ENCODE results near the gene TIMMDC1. TPM values are rescaled to one million over a fixed set of nuclear protein-coding genes. Genes with fewer than 3 reads are reported as not detected.

The TIMMDC1 gene
- total RNA-seq, 1 experiment from 2014 or later: 109 TPM

DNA sequence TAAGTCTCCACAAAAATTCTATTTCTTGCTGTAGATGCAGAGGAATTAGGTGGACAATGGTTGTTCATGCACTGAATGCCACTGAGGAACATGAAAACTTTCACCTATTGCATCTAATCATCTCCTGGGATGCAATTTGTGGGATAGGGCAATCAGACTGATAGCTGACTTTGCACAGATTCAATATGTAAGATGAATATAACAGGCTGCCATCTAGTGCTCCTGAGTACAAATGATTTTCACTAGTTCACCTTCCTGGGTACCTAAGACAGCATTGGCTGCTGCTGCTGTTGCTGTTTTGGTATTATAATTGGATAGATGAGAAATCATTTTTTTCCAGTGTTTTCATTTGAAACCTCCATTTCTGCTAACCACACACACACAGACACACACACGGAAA lies 19.7 kb downstream of the TIMMDC1 start:
- Mint-ChIP-seq H3K27ac (no peak overlapping the region), H3K4me1 (no peaks in the 10 kb centered on the region), H3K9me3 (peaks cover 6 to 17% of the 10 kb centered on the region in 2 experiments; a peak in 2 of 5 replicates), H3K4me3 (no peak overlapping the region), H3K36me3 (ENCODE audit: insufficient read depth in 1 of 3, low read depth in 3 of 3) (peaks cover 64 to 82% (median 81%) of the 10 kb centered on the region in 3 experiments), H3K27me3 (ENCODE audit: low read depth) (no peaks in the 10 kb centered on the region)
- no peaks in the 10 kb centered on the region for H3K9me3 ChIP-seq (ENCODE audit: control insufficient read depth, low read depth, low read length)
- no peak overlapping the region for H3K18ac ChIP-seq (ENCODE audit: insufficient read length, low read depth, low read length)
- no peak overlapping the region for H2BK5ac ChIP-seq (ENCODE audit: insufficient read length, low read length)
- no peak overlapping the region for H2AK5ac ChIP-seq (ENCODE audit: insufficient read length, low read length)
- H3K79me2 ChIP-seq (ENCODE audit: insufficient read depth, low read length): no peaks in the 10 kb centered on the region
- H2BK15ac ChIP-seq (ENCODE audit: low read depth, low read length): no peak overlapping the region
- H2AFZ ChIP-seq (ENCODE audit: low read length): no peak overlapping the region
- H3K27ac ChIP-seq (ENCODE audit: insufficient read length, low read depth, low read length): no peak overlapping the region
- WGBS (ENCODE audit: extremely low coverage, insufficient read length, low lambda C conversion rate): no CpG with 5 or more reads among the region's 1 CpG
- no peak overlapping the region for H4K91ac ChIP-seq (ENCODE audit: insufficient read length, low read depth, low read length)
- H3K23ac ChIP-seq (ENCODE audit: insufficient read length, low read depth, low read length): no peak overlapping the region
- no peaks in the 10 kb centered on the region for H3K23me2 ChIP-seq (ENCODE audit: insufficient read length, low read depth, low read length, poor library complexity, severe bottlenecking)
- H3K4ac ChIP-seq (ENCODE audit: low read depth, low read length): no peak overlapping the region
- DNase-seq: no peak
- H3K79me1 ChIP-seq (ENCODE audit: insufficient read depth, low read depth, low read length, poor library complexity, severe bottlenecking): no peaks in the 10 kb centered on the region
- H3K27me3 ChIP-seq (ENCODE audit: insufficient read depth, low read length): no peaks in the 10 kb centered on the region
- H2BK120ac ChIP-seq (ENCODE audit: low read depth, low read length, poor library complexity, severe bottlenecking): no peak overlapping the region
- H4K8ac ChIP-seq (replicated peaks; ENCODE audit: insufficient read length, low read depth, low read length): no peak overlapping the region
- H3K4me2 ChIP-seq (ENCODE audit: insufficient read depth, insufficient read length, low read length): no peak overlapping the region
- no peak overlapping the region for H2BK12ac ChIP-seq (ENCODE audit: insufficient read length, low read depth, low read length)
- no peak overlapping the region for H3K14ac ChIP-seq (ENCODE audit: insufficient read depth, low read length)
- H2BK20ac ChIP-seq (ENCODE audit: low read depth, low read length, poor library complexity, severe bottlenecking): no peak overlapping the region
- no peaks in the 10 kb centered on the region; the same call in 1 of the 2 replicates for H3K4me1 ChIP-seq (ENCODE audit: insufficient read depth, low read length)
- no peak overlapping the region for H3K56ac ChIP-seq (ENCODE audit: insufficient read length, low read depth, low read length)
- no peak overlapping the region for H3K9ac ChIP-seq (ENCODE audit: extremely low read depth, insufficient read length, low read length)
- H4K20me1 ChIP-seq (ENCODE audit: control insufficient read depth, insufficient read depth, insufficient read length): no peaks in the 10 kb centered on the region
- TF ChIP-seq CTCF (conservative IDR thresholded peaks at IDR 0.05): no peak
- H3T11ph ChIP-seq (ENCODE audit: low read length): no peak overlapping the region
- no peak overlapping the region for H4K5ac ChIP-seq (ENCODE audit: insufficient read length, low read depth, low read length)
